K562 (cell line): ENCODE results near the gene ATP10B.

Experiments used
- BHLHE40 ChIP-seq: IDR thresholded peaks from 2 replicates; pipeline ENCODE4 v1.6.1; 2011; ENCODE audit warnings: low read length, improper control_type of control experiment
- CTCF ChIP-seq, 3 experiments: IDR thresholded peaks in 2 of 3; conservative IDR thresholded peaks in 1 of 3; 2 replicates each; pipeline ENCODE4 v1.5.1; 2011 to 2012; ENCODE audit warnings: low read length in 3 of 3, mild to moderate bottlenecking in 3 of 3, control low read depth in 2 of 3, improper control_type of control experiment in 1 of 3, inconsistent platforms in 1 of 3, low read depth in 1 of 3, mixed read lengths in 1 of 3, moderate library complexity in 1 of 3; ENCODE audit not compliant: insufficient read depth in 2 of 3
- NFATC3 ChIP-seq: fragments of 450-650 bp; IDR thresholded peaks from 2 replicates; pipeline ENCODE4 v1.6.1; 2017; ENCODE audit warnings: mild to moderate bottlenecking
- PRMT5 ChIP-seq: sonication (generic); formaldehyde crosslinking; IDR thresholded peaks from 2 replicates; pipeline ENCODE4 v1.5.0; 2020; ENCODE audit warnings: missing genetic modification reagents
- SRSF1 ChIP-seq: fragments of 200-400 bp; formaldehyde crosslinking; IDR thresholded peaks from 2 replicates; pipeline ENCODE4 v1.6.1; 2017; ENCODE audit warnings: mild to moderate bottlenecking, low read depth, low read length, moderate library complexity
- TRIM28 ChIP-seq: fragments of 450-650 bp; IDR thresholded peaks from 2 replicates; pipeline ENCODE4 v1.6.1; 2017
- ZBTB34 ChIP-seq: fragments of 250-450 bp; sonication (Bioruptor Pico); IDR thresholded peaks from 2 replicates; pipeline ENCODE4 v1.8.0; 2021; ENCODE audit warnings: mild to moderate bottlenecking, moderate library complexity
- ZKSCAN8 ChIP-seq: fragments of 200-800 bp; sonication (Bioruptor generic); IDR thresholded peaks from 2 replicates; pipeline ENCODE4 v1.6.1; 2016; ENCODE audit warnings: missing genetic modification characterization, missing compliant biosample characterization
- ZNF239 ChIP-seq: fragments of 250-450 bp; sonication (Bioruptor Pico); IDR thresholded peaks from 2 replicates; pipeline ENCODE4 v1.4.0; 2020; ENCODE audit warnings: mild to moderate bottlenecking
- ZNF347 ChIP-seq: fragments of 450-650 bp; formaldehyde crosslinking; IDR thresholded peaks from 2 replicates; pipeline ENCODE4 v1.4.0; 2020; ENCODE audit warnings: low read depth, mild to moderate bottlenecking, moderate library complexity
- ZZZ3 ChIP-seq: fragments of 450-650 bp; IDR thresholded peaks from 2 replicates; pipeline ENCODE4 v1.6.1; 2016; ENCODE audit warnings: antibody characterized with exemption, mild to moderate bottlenecking, moderate library complexity
- TF ChIP-seq, protein P1 (sequence below), 2 experiments: fragments of 450-650 bp in 1 of 2; sonication (generic) in 1 of 2; formaldehyde crosslinking in 1 of 2; IDR thresholded peaks in 1 of 2; conservative IDR thresholded peaks in 1 of 2; 2 replicates each; pipeline versions ENCODE4 v1.6.1 to v1.8.1; 2016 to 2023; ENCODE audit warnings: mild to moderate bottlenecking in 2 of 2, moderate library complexity in 2 of 2, inconsistent platforms in 1 of 2, missing genetic modification reagents in 1 of 2

DNA sequence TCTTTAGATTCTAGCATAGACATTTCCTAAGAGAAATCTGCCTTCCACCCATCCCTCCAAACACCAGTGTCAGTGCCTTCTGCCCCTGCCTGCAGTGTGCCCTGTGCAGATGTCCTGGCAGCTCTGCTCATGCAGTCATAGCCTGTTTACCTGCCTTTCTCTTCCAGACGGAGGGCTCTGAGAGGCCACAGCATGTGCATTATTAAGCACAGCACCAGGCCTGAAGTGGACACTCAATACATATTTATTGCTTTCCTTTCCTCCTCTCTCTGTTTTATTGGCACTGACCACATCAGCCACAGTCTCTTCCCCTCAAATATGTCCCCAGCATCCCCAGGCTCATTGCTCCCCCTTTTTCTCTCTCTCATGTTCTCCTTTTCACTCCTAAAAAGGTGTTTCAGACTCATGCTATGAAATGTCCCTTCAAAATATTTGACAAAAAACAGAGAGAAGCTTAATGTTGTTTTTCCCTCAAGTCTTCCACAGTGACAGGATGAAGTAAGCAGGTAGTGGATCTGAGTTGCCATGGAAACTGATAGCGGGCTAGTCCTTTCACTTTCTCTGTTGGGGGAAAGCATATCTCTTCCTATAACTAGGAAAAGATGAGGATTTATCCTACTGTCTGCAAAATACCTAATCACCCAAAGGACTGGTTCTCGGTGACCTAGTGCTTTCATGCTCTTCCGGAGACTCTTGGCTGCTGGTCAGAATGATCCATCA, 100.9 kb downstream of the ATP10B start:
- TF ChIP-seq ZBTB34 (CRISPR knock-in tag), result no peak
- TF ChIP-seq PRMT5 (CRISPR knock-in tag), result no peak
- TF ChIP-seq CTCF (IDR thresholded peaks at IDR 0.05 in 2 of 3, conservative IDR thresholded peaks at IDR 0.05 in 1 of 3; ENCODE audit: insufficient read depth in 2 of 3, low read depth in 1 of 3, low read length in 3 of 3), result no peak
- no peak for TF ChIP-seq ZNF239 (CRISPR knock-in tag)
- no peak for TF ChIP-seq ZKSCAN8 (CRISPR knock-in tag)
- TF ChIP-seq, protein P1, sequence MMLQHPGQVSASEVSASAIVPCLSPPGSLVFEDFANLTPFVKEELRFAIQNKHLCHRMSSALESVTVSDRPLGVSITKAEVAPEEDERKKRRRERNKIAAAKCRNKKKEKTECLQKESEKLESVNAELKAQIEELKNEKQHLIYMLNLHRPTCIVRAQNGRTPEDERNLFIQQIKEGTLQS (IDR thresholded peaks at IDR 0.05), result no peak
- TF ChIP-seq, protein P1 (CRISPR knock-in tag; conservative IDR thresholded peaks at IDR 0.05), result no peak
- TF ChIP-seq TRIM28, result no peak
- no peak for TF ChIP-seq SRSF1
- no peak for TF ChIP-seq BHLHE40
- no peak for TF ChIP-seq ZNF347 (CRISPR knock-in tag)
- TF ChIP-seq ZZZ3, result no peak
- no peak for TF ChIP-seq NFATC3
